Spleen (tissue), 11 donors: ENCODE measurements around the gene EMILIN1. TPM values are rescaled to one million over a fixed set of nuclear protein-coding genes. Genes with fewer than 3 reads are reported as not detected.

ENCODE experiments used
- DNase-seq: peaks from one replicate; pipeline ENCODE4 v3.0.0-alpha.2; 2020
- H3K27ac ChIP-seq, 8 donors: fragments of 200-600 bp; sonication (generic) in 7 of 8; 1 replicate in 4 of 8; 2 replicates in 4 of 8; pipeline versions ENCODE4 v1.5.0 to v1.8.0; 2016 to 2021; ENCODE audit warnings: inconsistent platforms in 4 of 8, mild to moderate bottlenecking in 4 of 8, moderate library complexity in 1 of 8
- H3K27me3 ChIP-seq, 7 donors: fragments of 200-600 bp; sonication (generic) in 6 of 7; replicated peaks in 1 of 7; 1 replicate in 4 of 7; 2 replicates in 3 of 7; pipeline versions ENCODE4 v1.5.0 to v1.8.0; 2016 to 2021; ENCODE audit warnings: inconsistent platforms in 3 of 7, mild to moderate bottlenecking in 1 of 7
- H3K36me3 ChIP-seq, 6 donors: fragments of 200-600 bp; sonication (generic) in 5 of 6; 1 replicate in 4 of 6; 2 replicates in 2 of 6; pipeline versions ENCODE4 v1.5.0 to v1.8.0; 2016 to 2021; ENCODE audit warnings: inconsistent platforms in 2 of 6
- H3K4me1 ChIP-seq, 6 donors: fragments of 200-600 bp; sonication (generic) in 5 of 6; 1 replicate in 3 of 6; 2 replicates in 3 of 6; pipeline versions ENCODE4 v1.5.0 to v1.8.0; 2016 to 2021; ENCODE audit warnings: inconsistent platforms in 3 of 6
- H3K4me3 ChIP-seq, 8 donors: fragments of 200-600 bp; sonication (generic) in 7 of 8; 1 replicate in 4 of 8; 2 replicates in 4 of 8; pipeline versions ENCODE4 v1.5.0 to v1.8.0; 2016 to 2021; ENCODE audit warnings: inconsistent platforms in 4 of 8, mild to moderate bottlenecking in 4 of 8, moderate library complexity in 2 of 8
- H3K9me3 ChIP-seq, 8 donors: fragments of 200-600 bp; sonication (generic) in 7 of 8; 1 replicate in 4 of 8; 2 replicates in 4 of 8; pipeline versions ENCODE4 v1.5.0 to v1.8.0; 2016 to 2021; ENCODE audit warnings: inconsistent platforms in 4 of 8
- CTCF ChIP-seq, 11 experiments: fragments of 200-600 bp in 7 of 11; fragments of 450-650 bp in 4 of 11; sonication (generic) in 4 of 11; IDR thresholded peaks in 8 of 11; conservative IDR thresholded peaks in 3 of 11; 1 replicate in 7 of 11; 2 replicates in 4 of 11; pipeline versions ENCODE4 v1.4.0 to v1.8.0; 2016 to 2021; ENCODE audit warnings: antibody characterized with exemption in 11 of 11, inconsistent platforms in 4 of 11, mild to moderate bottlenecking in 1 of 11
- POLR2A ChIP-seq, 3 donors: fragments of 450-650 bp; IDR thresholded peaks; one replicate each; pipeline ENCODE4 v1.5.1; 2017; ENCODE audit warnings: antibody characterized with exemption in 3 of 3, mild to moderate bottlenecking in 1 of 3
- POLR2AphosphoS5 ChIP-seq, 3 donors: sonication (generic); formaldehyde crosslinking; IDR thresholded peaks; one replicate each; pipeline ENCODE4 v1.5.1; 2017; ENCODE audit warnings: antibody characterized with exemption in 3 of 3
- WGBS, 5 donors: extraction: QIAGEN DNeasy Blood & Tissue Kit in 3 of 5; methylation state at CpG; one replicate each; pipeline versions ENCODE4 v1.1.5 to v1.1.7; 2013 to 2018; 5-methylcytosine and 5-hydroxymethylcytosine counted together
- intact Hi-C: fragments of 100-400 bp; cut with DNase I; formaldehyde crosslinking; loops from one replicate; pipeline ENCODE4 v1.15.0; 2023; ENCODE audit warnings: low total_unique reads
- polyA plus RNA-seq, 3 donors: library from polyadenylated mRNA; stranded (reverse); fragments of 200-250 nt; gene quantifications; one replicate each; pipeline ENCODE4 v1.2.1, GENCODE V29; 2013
- total RNA-seq, 7 donors: library from RNA; depleted of rRNA in 3 of 7; stranded (reverse); fragments of >200 nt in 3 of 7; fragmentation: NEBNext Ultra II Directional in 4 of 7; extraction: Animal tissue kit (Norgen Biotek cat#: 25700) in 4 of 7; gene quantifications; one replicate each; pipeline versions ENCODE4 v1.1.0 to v1.2.1, GENCODE V29; 2016 to 2021
- donor health status: healthy with polysubstance abuse.
- donor health status: DM: no; HTN: no; CAD: no; lungs with moderate emphysema.
- donor health status: DM: no; HTN: no; CAD: no.
- donor health status: Bipolar disorder and iron deficiency.
- donor health status: healthy.
- donor health status: DM: no; HTN: no; CAD: no.
- donor health status: DM: yes; HTN: yes; CAD: no.

Gene EMILIN1
- total and polyA plus RNA-seq, 10 donors = 18.3 to 152 (median 105) TPM

- Histone ChIP-seq H3K36me3 (peaks cover 0 to 8% (median 0%) of the 10 kb centered on the region in 6 donors), H3K27me3 (no peaks in the 10 kb centered on the region), H3K9me3 (no peaks in the 10 kb centered on the region), H3K27ac (no peak overlapping the region), H3K4me3 (no peak overlapping the region), H3K4me1 (peaks cover 14 to 40% (median 29%) of the 10 kb centered on the region in 6 donors)
- TF ChIP-seq POLR2A (IDR thresholded peaks at IDR 0.05) = no peak
- TF ChIP-seq POLR2AphosphoS5 (IDR thresholded peaks at IDR 0.05) = no peak
- no peak for TF ChIP-seq CTCF (IDR thresholded peaks at IDR 0.05 in 8 of 11, conservative IDR thresholded peaks at IDR 0.05 in 3 of 11)
- DNase-seq = peak; percentile 9
- intact Hi-C loops = no loop called here
- 85 to 96% (median 91%) methylated on average over 6 of the region's 6 CpGs for WGBS, 5 donors
Measured at GRCh38 chr2:27088634-27089033, 10.2 kb downstream of the EMILIN1 start.

DNA sequence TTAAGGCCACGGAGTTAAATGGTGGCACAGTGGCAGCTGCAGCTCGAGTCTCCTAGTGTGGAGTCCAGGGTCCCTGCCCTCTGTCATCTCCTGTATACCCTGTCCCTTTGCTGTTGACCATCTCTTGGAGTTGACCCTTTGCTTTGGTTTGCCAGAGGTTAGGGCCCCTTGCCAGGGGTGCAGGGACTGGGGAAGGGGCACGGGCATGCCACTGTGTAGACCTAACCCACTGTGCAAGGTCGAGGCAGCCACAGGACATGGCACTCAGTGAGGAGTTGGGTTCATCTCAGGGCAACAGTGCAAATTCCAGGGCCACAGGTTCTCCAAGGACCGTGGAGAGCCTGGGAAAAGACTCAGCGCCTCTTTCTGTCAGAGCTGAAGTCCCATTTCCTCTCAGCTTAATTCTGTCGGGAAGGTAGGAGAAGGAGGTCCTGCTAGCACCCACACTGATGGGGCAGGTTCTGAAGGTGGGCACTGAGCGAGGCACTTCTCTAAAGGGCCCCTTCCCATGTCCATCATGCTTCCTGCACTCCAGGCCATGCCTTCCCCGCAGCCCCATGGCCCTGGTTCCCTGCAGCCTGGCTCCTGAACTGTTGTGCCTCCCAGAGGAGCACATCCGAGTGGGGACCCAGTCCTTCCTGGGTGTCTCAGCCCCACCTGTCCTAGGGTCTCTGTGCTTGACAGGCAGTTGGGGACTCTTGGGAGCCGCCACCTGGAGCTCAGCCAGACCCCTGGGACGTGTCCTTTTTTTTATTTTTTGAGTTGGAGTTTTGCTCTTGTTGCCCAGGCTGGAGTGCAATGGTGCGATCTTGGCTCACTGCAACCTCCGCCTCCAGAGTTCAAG, 10.9 kb downstream of the EMILIN1 start:
- intact Hi-C loops = no loop called here

GRCh38 chr2:27091746-27092695, 13.6 kb downstream of the EMILIN1 start:
- Histone ChIP-seq H3K4me3 (no peak overlapping the region), H3K27ac (no peak overlapping the region), H3K27me3 (no peaks in the 10 kb centered on the region), H3K36me3 (no peaks in the 10 kb centered on the region), H3K4me1 (peaks cover 5 to 26% (median 22%) of the 10 kb centered on the region in 6 donors), H3K9me3 (no peaks in the 10 kb centered on the region)
- no peak for TF ChIP-seq CTCF (IDR thresholded peaks at IDR 0.05 in 8 of 11, conservative IDR thresholded peaks at IDR 0.05 in 3 of 11)
- TF ChIP-seq POLR2A (IDR thresholded peaks at IDR 0.05) = no peak
- no peak for TF ChIP-seq POLR2AphosphoS5 (IDR thresholded peaks at IDR 0.05)
- intact Hi-C loops = no loop called here
- 76 to 80% (median 79%) methylated on average over 16 to 25 of the region's 25 CpGs for WGBS, 5 donors
- no peak for DNase-seq

More for the DNA sequence above, 10.9 kb downstream of the EMILIN1 start:
- DNase-seq = no peak
- peaks cover 14 to 33% (median 26%) of the 10 kb centered on the region in 6 donors for H3K4me1 ChIP-seq
- H3K9me3 ChIP-seq = no peaks in the 10 kb centered on the region
- 87 to 92% (median 91%) methylated on average over 13 to 14 of the region's 14 CpGs for WGBS, 5 donors
- no peak overlapping the region for H3K27ac ChIP-seq
- TF ChIP-seq CTCF (IDR thresholded peaks at IDR 0.05 in 8 of 11, conservative IDR thresholded peaks at IDR 0.05 in 3 of 11) (no peak), POLR2AphosphoS5 (IDR thresholded peaks at IDR 0.05) (no peak), POLR2A (IDR thresholded peaks at IDR 0.05) (no peak)
- peaks cover 0 to 1% (median 0%) of the 10 kb centered on the region in 6 donors for H3K36me3 ChIP-seq
- no peaks in the 10 kb centered on the region for H3K27me3 ChIP-seq
- H3K4me3 ChIP-seq = no peak overlapping the region
